Measurements from ENCODE around the gene MZB1.

The MZB1 gene

GRCh38 chr5:139389701-139390638 is at the start of gene MZB1:
TSS of gene MZB1 (minus strand) at chr5:139389913. CDS start at chr5:139389856, 57 bp downstream.
- DNase-seq, result peak; percentile 92

GRCh38 chr5:139439013-139439903 is 49.5 kb upstream of the MZB1 start, which contains the start of gene DNAJC18:
TSS of gene DNAJC18 (minus strand) at chr5:139439525. CDS start at chr5:139439445, 80 bp downstream.
- DNase-seq, result peak; percentile 88

GRCh38 chr5:139438707-139439012 is 48.9 kb upstream of the MZB1 start:
- DNase-seq, result no peak

- DNase-seq, result no peak
Observed at GRCh38 chr5:139435676-139436075, 46.0 kb upstream of the MZB1 start.

GRCh38 chr5:139431706-139432105 is 42.0 kb upstream of the MZB1 start:
- no peak for DNase-seq

- DNase-seq, result no peak
Observed at GRCh38 chr5:139430015-139430414, 40.3 kb upstream of the MZB1 start.

- no peak for DNase-seq
Observed at GRCh38 chr5:139426203-139426885, 36.6 kb upstream of the MZB1 start.

GRCh38 chr5:139425497-139425896 is 35.8 kb upstream of the MZB1 start:
- no peak for DNase-seq

- DNase-seq, result no peak
Observed at GRCh38 chr5:139422307-139422893, 32.7 kb upstream of the MZB1 start.

- DNase-seq, result no peak
Observed at GRCh38 chr5:139419226-139420192, 29.8 kb upstream of the MZB1 start.

GRCh38 chr5:139418793-139419192 is 29.1 kb upstream of the MZB1 start:
- DNase-seq, result no peak

GRCh38 chr5:139417214-139417613 is 27.5 kb upstream of the MZB1 start:
- no peak for DNase-seq

- DNase-seq, result no peak
Observed at GRCh38 chr5:139416651-139417050, 26.9 kb upstream of the MZB1 start.

- DNase-seq, result no peak
Observed at GRCh38 chr5:139415869-139416268, 26.2 kb upstream of the MZB1 start.

GRCh38 chr5:139415221-139415861 is 25.6 kb upstream of the MZB1 start:
- no peak for DNase-seq

GRCh38 chr5:139414581-139415130 is 24.9 kb upstream of the MZB1 start:
- DNase-seq, result no peak

GRCh38 chr5:139413963-139414362 is 24.2 kb upstream of the MZB1 start:
- no peak for DNase-seq

GRCh38 chr5:139413153-139413552 is 23.4 kb upstream of the MZB1 start:
- no peak for DNase-seq

GRCh38 chr5:139410993-139411828 is 21.5 kb upstream of the MZB1 start:
- no peak for DNase-seq
